WI38 (cell line): ENCODE data around the gene SHCBP1.
A peak's percentile ranks its signal among the peaks of the same experiment; 100 is the strongest.
"Not testable (repeated sequence)": the region's sequence is repeated elsewhere in the genome, so short reads cannot be mapped to it uniquely, and the experiment has no call there.

ENCODE experiments used
- H3K4me3 ChIP-seq: 2 replicates; pipeline ENCODE4 v1.5.1; 2011; ENCODE audit warnings: low read depth, mild to moderate bottlenecking, control low read depth, low read length
- TF ChIP-seq, protein P1 (sequence below): IDR thresholded peaks from 2 replicates; pipeline ENCODE4 v1.5.1; 2012; ENCODE audit warnings: low read depth, mild to moderate bottlenecking, control low read depth, low read length

SHCBP1 gene

DNA sequence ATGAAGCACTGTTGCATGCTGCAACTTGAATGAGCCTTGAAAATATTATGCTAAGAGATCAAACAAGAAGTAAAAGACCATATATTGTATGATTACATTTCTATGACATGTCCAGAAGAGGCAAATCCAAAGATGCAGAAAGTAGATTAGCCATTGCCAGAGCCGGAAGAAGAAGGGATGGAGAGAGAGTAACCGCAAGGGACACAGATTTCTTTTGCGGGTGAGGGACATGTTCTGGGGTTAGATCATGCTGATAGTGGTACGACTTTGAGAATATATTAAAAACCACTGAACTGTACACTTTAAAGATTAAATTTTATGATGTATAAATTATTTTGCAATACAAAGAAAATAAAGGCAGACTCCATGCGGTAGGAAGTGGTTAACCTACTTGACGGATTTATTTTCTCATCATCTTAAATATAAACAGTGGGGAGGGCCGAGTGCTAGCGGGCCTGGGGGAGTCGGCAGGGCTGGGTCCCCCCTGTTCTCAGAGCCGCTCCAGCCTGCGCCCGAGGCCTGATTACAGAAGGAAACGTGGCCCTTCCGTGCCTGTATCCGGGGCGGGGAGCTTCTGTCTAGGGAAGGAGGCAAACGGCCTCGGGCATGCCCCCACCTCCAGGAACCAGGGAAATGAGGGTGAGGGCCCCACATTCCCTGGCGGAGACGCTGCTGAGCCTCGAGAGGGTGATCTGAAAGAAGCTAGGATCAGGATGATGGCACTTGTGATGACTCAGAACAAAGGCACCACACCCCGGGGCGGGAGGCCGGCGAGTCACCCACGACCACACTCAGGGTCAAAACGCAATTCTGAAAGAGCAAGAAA lies 48.0 kb downstream of the SHCBP1 start:
- no peak overlapping the region for H3K4me3 ChIP-seq

DNA sequence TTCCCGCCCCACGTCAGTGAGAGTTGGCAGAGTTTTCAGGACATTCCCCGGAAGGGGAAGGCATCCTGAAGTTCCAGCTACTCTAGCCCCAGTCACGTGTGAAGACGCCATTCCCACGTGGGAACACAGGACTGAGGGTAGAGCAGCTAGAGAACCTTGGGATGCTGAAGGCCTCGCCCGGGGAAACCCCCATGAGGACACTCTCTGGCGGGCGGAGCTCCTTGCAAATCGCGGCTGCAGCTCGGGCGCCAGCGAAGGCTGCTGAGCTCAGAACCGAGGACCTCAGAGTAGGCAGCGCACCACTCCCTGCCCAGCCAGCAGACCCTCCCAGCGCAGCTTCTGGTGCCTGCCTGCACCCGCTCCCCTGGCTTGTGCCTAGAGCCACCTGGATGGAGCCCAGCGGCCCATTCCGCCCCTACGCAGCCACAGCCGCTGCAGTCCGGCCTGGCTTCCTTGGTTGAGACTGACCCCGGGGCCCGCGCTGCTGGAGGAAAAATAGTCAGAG lies 51.9 kb downstream of the SHCBP1 start:
- H3K4me3 ChIP-seq, result no peak overlapping the region
- TF ChIP-seq, protein P1, sequence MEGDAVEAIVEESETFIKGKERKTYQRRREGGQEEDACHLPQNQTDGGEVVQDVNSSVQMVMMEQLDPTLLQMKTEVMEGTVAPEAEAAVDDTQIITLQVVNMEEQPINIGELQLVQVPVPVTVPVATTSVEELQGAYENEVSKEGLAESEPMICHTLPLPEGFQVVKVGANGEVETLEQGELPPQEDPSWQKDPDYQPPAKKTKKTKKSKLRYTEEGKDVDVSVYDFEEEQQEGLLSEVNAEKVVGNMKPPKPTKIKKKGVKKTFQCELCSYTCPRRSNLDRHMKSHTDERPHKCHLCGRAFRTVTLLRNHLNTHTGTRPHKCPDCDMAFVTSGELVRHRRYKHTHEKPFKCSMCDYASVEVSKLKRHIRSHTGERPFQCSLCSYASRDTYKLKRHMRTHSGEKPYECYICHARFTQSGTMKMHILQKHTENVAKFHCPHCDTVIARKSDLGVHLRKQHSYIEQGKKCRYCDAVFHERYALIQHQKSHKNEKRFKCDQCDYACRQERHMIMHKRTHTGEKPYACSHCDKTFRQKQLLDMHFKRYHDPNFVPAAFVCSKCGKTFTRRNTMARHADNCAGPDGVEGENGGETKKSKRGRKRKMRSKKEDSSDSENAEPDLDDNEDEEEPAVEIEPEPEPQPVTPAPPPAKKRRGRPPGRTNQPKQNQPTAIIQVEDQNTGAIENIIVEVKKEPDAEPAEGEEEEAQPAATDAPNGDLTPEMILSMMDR, result no peak

More for the DNA sequence above, 48.0 kb downstream of the SHCBP1 start:
- TF ChIP-seq, protein P1, result no peak

DNA sequence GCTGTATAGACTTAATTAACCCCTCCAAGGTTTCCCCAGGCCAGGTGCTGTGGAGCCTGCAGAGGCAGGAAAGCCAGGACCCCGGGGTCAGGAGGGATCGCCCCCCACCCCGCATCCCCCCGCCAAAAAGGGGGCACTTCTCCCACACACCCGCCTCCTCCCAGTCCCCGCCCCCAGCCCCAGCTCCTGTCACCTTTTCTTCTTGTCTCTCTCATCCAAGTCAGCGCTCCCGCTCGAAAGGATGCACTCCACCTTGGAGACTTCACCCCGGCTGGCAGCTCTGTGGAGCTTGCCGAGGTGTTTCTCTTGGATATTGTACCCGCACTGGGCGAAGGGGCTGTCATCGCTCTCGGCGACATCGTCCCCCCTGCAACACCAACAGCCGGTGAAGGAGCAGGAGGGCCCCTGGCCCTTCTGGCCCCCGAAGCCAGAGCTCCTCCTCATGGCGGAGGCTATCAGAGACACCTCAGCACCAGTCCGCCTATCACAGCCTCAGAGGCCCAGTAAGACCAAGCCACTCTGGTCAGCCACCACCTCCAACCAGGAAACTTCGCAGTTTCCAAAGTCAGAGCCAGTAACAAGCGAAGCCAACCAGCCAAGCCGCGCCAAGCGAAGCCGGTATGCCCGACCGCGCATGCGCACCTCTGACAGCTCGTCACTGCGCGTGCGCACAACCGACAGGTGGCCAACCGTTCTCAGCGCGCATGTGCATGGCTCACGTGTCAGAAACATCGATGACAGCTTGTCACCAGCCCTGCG lies 52.5 kb downstream of the SHCBP1 start:
- H3K4me3 ChIP-seq, result no peak overlapping the region
- TF ChIP-seq, protein P1, result no peak

DNA sequence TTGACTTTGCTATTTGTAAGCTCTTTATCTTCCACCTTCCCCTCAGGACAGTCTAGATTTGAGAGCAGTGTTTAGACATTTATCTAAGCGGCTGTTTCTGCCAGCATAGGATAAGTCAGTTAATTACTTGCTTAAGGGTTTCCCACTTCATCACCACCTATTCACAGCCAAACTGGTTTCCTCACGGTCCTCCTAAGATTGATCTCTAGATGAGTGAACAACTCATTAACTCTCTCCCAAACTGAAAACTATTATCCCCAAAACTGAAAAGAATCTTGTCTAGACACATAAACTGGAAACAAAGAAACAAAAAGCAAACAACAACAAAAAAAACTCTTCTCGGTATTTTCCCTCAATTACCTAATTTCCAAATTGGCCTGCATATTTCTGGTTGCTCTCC lies 58.2 kb downstream of the SHCBP1 start:
- TF ChIP-seq, protein P1, result no peak

DNA sequence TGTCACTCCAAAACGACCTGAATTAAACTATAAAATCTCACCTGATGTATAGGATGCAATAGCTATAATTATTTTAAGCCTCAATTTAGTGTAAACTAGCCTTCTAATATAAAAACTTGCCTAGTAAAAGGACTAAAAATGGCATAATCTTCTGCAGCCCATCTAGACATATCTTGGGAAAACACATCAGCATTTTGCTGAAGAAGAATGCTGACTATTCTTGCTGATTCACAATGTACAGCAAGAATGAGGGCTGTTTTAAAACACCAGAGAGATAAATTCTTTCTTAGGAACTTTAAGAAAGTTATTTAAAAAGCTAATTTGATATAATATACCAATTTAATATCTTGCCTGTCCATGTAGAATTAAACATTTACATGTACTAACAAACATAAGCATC lies 63.2 kb downstream of the SHCBP1 start:
- TF ChIP-seq, protein P1, result no peak

More for the DNA sequence above, 58.2 kb downstream of the SHCBP1 start:
- no peak overlapping the region for H3K4me3 ChIP-seq

DNA sequence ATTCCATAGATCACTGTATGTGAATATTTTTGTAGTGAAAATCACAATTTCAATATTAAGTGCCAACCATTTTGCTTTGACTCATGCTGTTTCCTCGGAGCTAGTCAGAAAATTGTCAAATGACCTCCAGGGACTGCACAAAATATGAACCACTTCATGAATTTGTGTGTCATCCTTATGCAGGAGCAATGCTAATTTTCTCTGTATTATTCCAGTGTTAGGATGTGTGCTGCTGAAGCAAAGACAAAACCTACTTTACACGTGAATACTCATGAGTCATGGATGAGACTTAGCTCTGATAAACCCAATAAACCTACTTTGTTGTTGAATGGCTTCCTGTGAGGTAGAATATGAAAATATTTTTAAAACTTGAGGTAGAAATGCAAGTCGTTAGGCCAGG lies 65.2 kb downstream of the SHCBP1 start:
- TF ChIP-seq, protein P1, result no peak
- H3K4me3 ChIP-seq, result no peak overlapping the region

More for the DNA sequence above, 63.2 kb downstream of the SHCBP1 start:
- no peak overlapping the region for H3K4me3 ChIP-seq

DNA sequence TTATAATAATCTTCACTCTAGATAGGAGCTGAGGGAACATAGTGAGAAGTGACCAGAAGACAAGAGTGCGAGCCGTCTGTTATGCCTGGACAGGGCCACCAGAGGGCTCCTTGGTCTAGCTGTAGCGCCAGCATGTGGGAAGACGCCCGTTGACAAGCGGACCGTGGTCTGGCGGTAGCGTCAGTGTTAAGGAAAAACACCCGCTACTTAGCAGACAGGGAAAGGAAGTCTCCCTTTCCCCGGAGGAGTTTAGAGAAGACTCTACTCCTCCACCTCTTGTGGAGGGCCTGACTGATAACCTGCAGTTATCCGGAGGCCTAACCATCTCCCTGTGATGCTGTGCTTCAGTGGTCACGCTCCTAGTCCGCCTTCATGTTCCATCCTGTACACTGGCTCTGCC lies 66.7 kb downstream of the SHCBP1 start:
- H3K4me3 ChIP-seq, result not testable (repeated sequence)
- TF ChIP-seq, protein P1, result peak; percentile 92
